Raji (cell line): ENCODE measurements around the gene RAPGEFL1.

Experiments
- POLR2A ChIP-seq: IDR thresholded peaks from 2 replicates; pipeline ENCODE4 v1.6.1; 2011; ENCODE audit warnings: low read depth, low read length, control low read depth; ENCODE audit not compliant: insufficient read depth

RAPGEFL1 gene

GRCh38 chr17:40177275-40177874 lies at the start of gene RAPGEFL1:
Gene RAPGEFL1 (plus strand): TSS chr17:40177470. CDS start chr17:40177862, 392 bp downstream.
- TF ChIP-seq POLR2A, result no peak

GRCh38 chr17:40129498-40129897 lies 47.8 kb upstream of the RAPGEFL1 start:
- no peak for TF ChIP-seq POLR2A

GRCh38 chr17:40130352-40131042 lies 46.8 kb upstream of the RAPGEFL1 start:
- TF ChIP-seq POLR2A, result no peak

GRCh38 chr17:40134184-40134583 lies 43.1 kb upstream of the RAPGEFL1 start:
- TF ChIP-seq POLR2A, result no peak

GRCh38 chr17:40135817-40136216 lies 41.5 kb upstream of the RAPGEFL1 start:
- TF ChIP-seq POLR2A, result no peak

GRCh38 chr17:40139566-40140058 lies 37.7 kb upstream of the RAPGEFL1 start:
- TF ChIP-seq POLR2A, result no peak

GRCh38 chr17:40145476-40145875 lies 31.8 kb upstream of the RAPGEFL1 start:
- no peak for TF ChIP-seq POLR2A

- no peak for TF ChIP-seq POLR2A
Measured at GRCh38 chr17:40148527-40148926, 28.7 kb upstream of the RAPGEFL1 start.

- TF ChIP-seq POLR2A, result no peak
Measured at GRCh38 chr17:40150276-40150675, 27.0 kb upstream of the RAPGEFL1 start.

GRCh38 chr17:40151414-40151963 lies 25.8 kb upstream of the RAPGEFL1 start:
- TF ChIP-seq POLR2A, result no peak

GRCh38 chr17:40153603-40154236 lies 23.6 kb upstream of the RAPGEFL1 start:
- no peak for TF ChIP-seq POLR2A

GRCh38 chr17:40157973-40158372 lies 19.3 kb upstream of the RAPGEFL1 start:
- TF ChIP-seq POLR2A, result no peak

GRCh38 chr17:40158438-40159013 lies 18.7 kb upstream of the RAPGEFL1 start:
- TF ChIP-seq POLR2A, result no peak

GRCh38 chr17:40159456-40159855 lies 17.8 kb upstream of the RAPGEFL1 start:
- no peak for TF ChIP-seq POLR2A

- TF ChIP-seq POLR2A, result no peak
Measured at GRCh38 chr17:40167685-40168261, 9.5 kb upstream of the RAPGEFL1 start.
